NCI-H510A treated with DMSO at 0.1 percent for 48 hours (cell line): ENCODE results near the gene BMI1.

ENCODE experiments used
- DNase-seq: peaks from one replicate; lab custom pipeline; 2025; lab: John Stamatoyannopoulos, UW

The BMI1 gene

GRCh38 chr10:22319980-22320558, 830 bp upstream of the BMI1 start:
- no peak for DNase-seq

- DNase-seq: peak; percentile 47
These were observed 441 bp downstream of the BMI1 start for GRCh38 chr10:22321156-22321923.

GRCh38 chr10:22321924-22322640, 1.2 kb downstream of the BMI1 start:
- DNase-seq: no peak

- no peak for DNase-seq
These were observed 1.8 kb downstream of the BMI1 start for GRCh38 chr10:22322641-22323160.

GRCh38 chr10:22323538-22324305, 2.8 kb downstream of the BMI1 start:
- DNase-seq: no peak

GRCh38 chr10:22324413-22324812, 3.5 kb downstream of the BMI1 start:
- no peak for DNase-seq

- DNase-seq: no peak
These were observed 4.0 kb downstream of the BMI1 start for GRCh38 chr10:22324893-22325271.

GRCh38 chr10:22325272-22326144, 4.6 kb downstream of the BMI1 start:
- peak; percentile 19 for DNase-seq

- DNase-seq: no peak
These were observed 5.3 kb downstream of the BMI1 start for GRCh38 chr10:22326145-22326702.

GRCh38 chr10:22329150-22329549, 8.3 kb downstream of the BMI1 start:
- no peak for DNase-seq

GRCh38 chr10:22332116-22332692, 11.3 kb downstream of the BMI1 start:
- no peak for DNase-seq

- DNase-seq: no peak
These were observed 12.5 kb downstream of the BMI1 start for GRCh38 chr10:22333167-22333974.

GRCh38 chr10:22333975-22334282, 13.0 kb downstream of the BMI1 start:
- DNase-seq: no peak

GRCh38 chr10:22334414-22335172, 13.7 kb downstream of the BMI1 start:
- DNase-seq: no peak

- DNase-seq: no peak
These were observed 14.5 kb downstream of the BMI1 start for GRCh38 chr10:22335173-22335933.

- DNase-seq: no peak
These were observed 17.4 kb downstream of the BMI1 start for GRCh38 chr10:22338185-22338900.

- no peak for DNase-seq
These were observed 18.0 kb downstream of the BMI1 start for GRCh38 chr10:22338931-22339330.
